Endothelial cell of umbilical vein (primary cell): ENCODE data around the gene KCNJ4.

ENCODE experiments used
- EZH2 ChIP-seq: IDR thresholded peaks from 2 replicates; pipeline ENCODE4 v1.6.1; 2012; ENCODE audit warnings: borderline replicate concordance, low read depth, mild to moderate bottlenecking, moderate library complexity, low read length, inconsistent platforms; ENCODE audit not compliant: severe bottlenecking
- GATA2 ChIP-seq: IDR thresholded peaks from 2 replicates; pipeline ENCODE4 v1.7.0; 2011; ENCODE audit warnings: low read depth, mild to moderate bottlenecking, moderate library complexity, mixed read lengths, low read length; ENCODE audit not compliant: insufficient read length, insufficient read depth
- POLR2A ChIP-seq: IDR thresholded peaks from 2 replicates; pipeline ENCODE4 v1.6.1; 2012; ENCODE audit warnings: low read depth, mild to moderate bottlenecking, control low read depth, low read length
- POLR2AphosphoS5 ChIP-seq: IDR thresholded peaks from 2 replicates; pipeline ENCODE4 v1.6.1; 2012; ENCODE audit warnings: low read depth, mild to moderate bottlenecking, control low read depth, low read length, moderate library complexity; ENCODE audit not compliant: insufficient read depth
- TF ChIP-seq, protein P1 (sequence below), 2 donors: IDR thresholded peaks; 1 replicate in 1 of 2; 2 replicates in 1 of 2; pipeline ENCODE4 v1.5.1; 2011; ENCODE audit warnings: low read length in 2 of 2, mild to moderate bottlenecking in 2 of 2, moderate library complexity in 2 of 2, control low read depth in 1 of 2, inconsistent platforms in 1 of 2, low read depth in 1 of 2; ENCODE audit not compliant: insufficient read depth in 1 of 2; ENCODE audit errors: extremely low read depth in 1 of 2

DNA sequence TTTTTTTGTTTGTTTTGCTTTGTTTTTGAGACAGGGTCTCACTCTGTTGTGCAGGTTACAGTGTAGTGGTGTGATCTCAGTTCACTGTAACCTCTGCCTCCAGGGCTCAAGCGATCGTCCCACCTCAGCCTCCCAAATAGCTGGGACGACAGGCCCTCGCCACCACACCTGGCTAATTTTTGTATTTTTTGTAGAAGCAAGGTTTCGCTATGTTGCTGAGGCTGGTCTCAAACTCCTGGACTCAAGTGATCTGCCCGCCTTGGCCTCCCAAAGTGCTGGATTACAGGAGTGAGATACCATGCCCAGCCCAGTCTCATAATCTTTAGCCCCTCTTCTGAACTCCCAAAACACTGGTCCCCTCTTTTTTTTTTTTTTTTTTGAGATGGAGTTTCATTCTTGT is 50.6 kb downstream of the KCNJ4 start:
- TF ChIP-seq, protein P1, sequence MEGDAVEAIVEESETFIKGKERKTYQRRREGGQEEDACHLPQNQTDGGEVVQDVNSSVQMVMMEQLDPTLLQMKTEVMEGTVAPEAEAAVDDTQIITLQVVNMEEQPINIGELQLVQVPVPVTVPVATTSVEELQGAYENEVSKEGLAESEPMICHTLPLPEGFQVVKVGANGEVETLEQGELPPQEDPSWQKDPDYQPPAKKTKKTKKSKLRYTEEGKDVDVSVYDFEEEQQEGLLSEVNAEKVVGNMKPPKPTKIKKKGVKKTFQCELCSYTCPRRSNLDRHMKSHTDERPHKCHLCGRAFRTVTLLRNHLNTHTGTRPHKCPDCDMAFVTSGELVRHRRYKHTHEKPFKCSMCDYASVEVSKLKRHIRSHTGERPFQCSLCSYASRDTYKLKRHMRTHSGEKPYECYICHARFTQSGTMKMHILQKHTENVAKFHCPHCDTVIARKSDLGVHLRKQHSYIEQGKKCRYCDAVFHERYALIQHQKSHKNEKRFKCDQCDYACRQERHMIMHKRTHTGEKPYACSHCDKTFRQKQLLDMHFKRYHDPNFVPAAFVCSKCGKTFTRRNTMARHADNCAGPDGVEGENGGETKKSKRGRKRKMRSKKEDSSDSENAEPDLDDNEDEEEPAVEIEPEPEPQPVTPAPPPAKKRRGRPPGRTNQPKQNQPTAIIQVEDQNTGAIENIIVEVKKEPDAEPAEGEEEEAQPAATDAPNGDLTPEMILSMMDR (IDR thresholded peaks at IDR 0.05; ENCODE audit: extremely low read depth in 1 of 2, insufficient read depth in 1 of 2, low read depth in 1 of 2, low read length in 2 of 2): no peak
- TF ChIP-seq EZH2 (no peak), POLR2A (no peak), POLR2AphosphoS5 (no peak), GATA2 (no peak)
